ENCODE results near the gene ACOD1.

The ACOD1 gene

DNA sequence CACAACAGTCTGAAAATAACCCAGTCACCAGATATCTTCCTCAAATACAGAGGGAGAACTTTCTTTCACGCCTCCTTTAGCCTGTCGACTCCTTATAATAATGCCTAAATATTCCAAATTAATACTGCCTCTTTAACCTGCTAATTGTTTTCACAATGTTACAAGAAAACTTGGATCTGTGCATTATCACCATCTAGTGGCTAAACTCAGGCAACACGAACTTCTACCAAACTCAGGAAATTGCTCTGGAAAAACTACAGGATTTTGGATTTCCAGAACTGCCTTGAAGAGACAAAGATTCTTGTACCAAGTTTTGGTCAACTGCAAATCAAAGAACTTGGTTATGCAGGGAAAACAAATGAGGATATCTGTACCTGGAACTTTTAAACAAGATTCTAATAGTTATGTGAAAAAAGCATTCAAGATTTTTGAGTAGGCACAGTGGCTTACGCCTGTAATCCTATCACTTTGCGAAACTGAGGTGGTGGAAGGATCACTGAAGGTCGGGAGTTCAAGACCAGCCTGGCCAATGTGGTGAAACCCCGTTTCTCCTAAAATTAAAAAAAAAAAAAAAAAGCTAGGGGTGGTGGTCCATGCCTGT, 54.4 kb downstream of the ACOD1 start:
- Histone ChIP-seq H3K36me3 (ENCODE audit: control insufficient read depth, insufficient read depth, low read length) (peaks cover 45% of the 10 kb centered on the region), H3K9me3 (ENCODE audit: control insufficient read depth, low read length) (no peaks in the 10 kb centered on the region), H3K27ac (ENCODE audit: low read depth, low read length, severe bottlenecking) (no peak overlapping the region), H3K4me1 (ENCODE audit: control insufficient read depth, insufficient read depth, low read length, poor library complexity, severe bottlenecking) (no peaks in the 10 kb centered on the region), H3K4me3 (ENCODE audit: extremely low read depth, insufficient read depth, low read length, poor library complexity, severe bottlenecking) (no peak overlapping the region)
- 76 to 82% methylated on average over 6 to 7 of the region's 7 CpGs for WGBS, 2 experiments (ENCODE audit: insufficient coverage in 2 of 2)
